Measurements from ENCODE around the gene GOLT1A. TPM values are rescaled to one million over a fixed set of nuclear protein-coding genes. Genes with fewer than 3 reads are reported as not detected.

Gene GOLT1A, protein sequence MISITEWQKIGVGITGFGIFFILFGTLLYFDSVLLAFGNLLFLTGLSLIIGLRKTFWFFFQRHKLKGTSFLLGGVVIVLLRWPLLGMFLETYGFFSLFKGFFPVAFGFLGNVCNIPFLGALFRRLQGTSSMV
- total RNA-seq (2014; rRNA removed; shearing (Covaris generic)): not detected in 2 replicates

DNA sequence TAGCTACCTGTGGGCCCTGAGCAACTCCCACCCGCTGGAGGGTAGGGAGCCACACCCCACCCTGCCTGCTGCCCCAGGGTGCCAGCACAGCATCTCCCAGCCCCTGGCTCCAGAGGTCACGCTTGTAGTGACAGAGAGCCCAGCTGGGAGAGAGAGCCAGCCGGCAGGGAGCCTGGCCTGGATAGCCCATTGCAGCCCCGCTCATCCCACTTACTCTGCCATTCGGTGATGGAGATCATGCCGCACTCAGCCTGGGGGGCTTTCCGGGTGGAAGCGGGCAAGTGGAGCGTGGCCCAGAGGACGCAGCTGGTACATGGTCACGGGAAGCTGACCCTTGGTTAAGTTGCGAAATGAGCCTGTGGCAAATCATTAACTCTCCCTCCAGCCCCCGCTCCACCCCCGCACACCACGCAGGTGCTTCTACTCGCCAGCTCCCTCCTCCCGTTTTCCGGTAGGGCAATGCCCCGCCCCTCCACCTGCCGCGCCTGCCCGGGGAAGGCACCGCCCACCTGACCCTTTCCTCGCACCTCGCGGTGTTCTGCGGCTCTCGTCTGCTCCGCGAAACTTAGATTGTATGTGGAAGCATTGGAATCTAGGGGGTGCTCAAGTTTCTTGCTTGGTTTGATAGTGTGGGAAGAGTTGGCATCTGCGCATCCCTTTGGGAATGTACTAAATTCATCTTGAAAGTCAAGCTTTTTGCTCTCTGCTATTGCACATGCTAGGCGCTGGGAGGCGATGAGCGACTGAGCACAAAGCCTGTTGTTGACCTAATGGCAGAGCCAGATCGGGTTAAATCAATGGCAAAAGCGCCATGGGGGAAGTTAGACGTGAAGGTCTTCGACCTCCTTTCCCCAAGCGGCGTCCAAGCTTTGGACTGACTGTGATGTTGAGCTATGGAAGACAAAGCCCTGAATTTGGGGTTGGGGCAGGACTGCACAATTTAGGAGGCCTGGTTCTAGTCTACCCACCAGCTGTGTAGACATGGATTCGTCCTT is at the start of gene GOLT1A:
Gene GOLT1A, minus strand, starts transcription at position 321 of the 995 bp plus-strand sequence. Its CDS starts 82 bp downstream, at position 239.
- Histone ChIP-seq H3K27me3 (replicated peaks) (peaks cover 5% of the 10 kb centered on the region), H3K9me3 (replicated peaks) (no peaks in the 10 kb centered on the region), H3K27ac (no peak within 1 kb of the TSS), H3K4me3 (no peak within 1 kb of the TSS), H3K36me3 (no peaks in the 10 kb centered on the region), H3K4me1 (replicated peaks) (no peaks in the 10 kb centered on the region)
- peak; percentile 36 to 63 for DNase-seq (ENCODE audit: low read depth in 1 of 2, low spot score in 2 of 2)

- H3K9me3 ChIP-seq (replicated peaks): no peaks in the 10 kb centered on the region
- H3K4me3 ChIP-seq: no peak overlapping the region
- H3K36me3 ChIP-seq: no peaks in the 10 kb centered on the region
- DNase-seq (ENCODE audit: low read depth in 1 of 2, low spot score in 2 of 2): no peak
- H3K27ac ChIP-seq: no peak overlapping the region
- H3K4me1 ChIP-seq (replicated peaks): peaks cover 17% of the 10 kb centered on the region
- no peaks in the 10 kb centered on the region for H3K27me3 ChIP-seq (replicated peaks)
Measured at GRCh38 chr1:204263254-204263910, 49.6 kb upstream of the GOLT1A start.

- DNase-seq (ENCODE audit: low read depth in 1 of 2, low spot score in 2 of 2): no peak
- H3K36me3 ChIP-seq: no peaks in the 10 kb centered on the region
- H3K27me3 ChIP-seq (replicated peaks): no peaks in the 10 kb centered on the region
- no peaks in the 10 kb centered on the region for H3K9me3 ChIP-seq (replicated peaks)
- H3K4me1 ChIP-seq (replicated peaks): peaks cover 19% of the 10 kb centered on the region
- H3K27ac ChIP-seq: no peak overlapping the region
- no peak overlapping the region for H3K4me3 ChIP-seq
Measured at GRCh38 chr1:204262506-204263253, 48.9 kb upstream of the GOLT1A start.

DNA sequence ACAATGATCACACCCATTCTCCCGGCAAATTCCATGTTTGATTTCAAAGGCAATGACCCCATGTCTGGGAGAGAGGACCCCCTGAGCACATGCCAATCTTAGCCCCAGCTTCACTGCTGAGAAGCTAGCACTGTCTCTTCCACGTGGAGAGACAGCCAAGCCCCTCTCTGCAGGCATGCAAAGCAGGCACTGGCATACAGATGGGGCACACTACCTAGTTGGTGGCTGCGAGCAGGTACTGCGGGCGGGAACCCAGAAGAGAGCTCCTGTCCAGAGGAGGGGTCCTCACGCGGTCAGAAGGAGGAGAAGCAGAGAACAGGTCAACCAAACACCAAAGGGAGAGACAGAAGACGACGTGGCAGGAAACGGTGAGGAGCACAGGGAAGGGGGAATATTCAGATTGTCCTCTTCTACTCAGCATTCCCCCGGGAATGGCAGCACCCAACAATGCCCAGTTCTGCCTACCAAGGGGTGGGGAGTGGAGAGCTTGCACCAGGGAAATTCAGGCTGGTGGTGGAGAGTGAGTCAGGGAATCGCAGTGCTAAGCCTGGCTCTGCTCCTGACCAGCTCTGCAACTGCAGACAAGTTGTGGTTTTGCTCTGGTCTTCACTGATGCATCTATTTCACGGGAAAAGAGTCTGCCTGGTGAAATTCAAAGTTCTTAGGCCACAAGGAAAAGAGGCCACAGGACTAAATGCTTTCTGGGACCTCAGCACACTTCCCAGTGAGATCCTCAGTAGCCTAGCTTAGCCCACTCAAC is 48.1 kb upstream of the GOLT1A start:
- Histone ChIP-seq H3K4me1 (replicated peaks) (peaks cover 17% of the 10 kb centered on the region), H3K27me3 (replicated peaks) (no peaks in the 10 kb centered on the region), H3K4me3 (no peak overlapping the region), H3K9me3 (replicated peaks) (no peaks in the 10 kb centered on the region), H3K36me3 (no peaks in the 10 kb centered on the region), H3K27ac (no peak overlapping the region)
- no peak for DNase-seq (ENCODE audit: low read depth in 1 of 2, low spot score in 2 of 2)

- Histone ChIP-seq H3K9me3 (replicated peaks) (no peaks in the 10 kb centered on the region), H3K4me1 (replicated peaks) (peaks cover 15% of the 10 kb centered on the region), H3K27ac (no peak overlapping the region), H3K36me3 (no peaks in the 10 kb centered on the region), H3K27me3 (replicated peaks) (no peaks in the 10 kb centered on the region), H3K4me3 (no peak overlapping the region)
- DNase-seq (ENCODE audit: low read depth in 1 of 2, low spot score in 2 of 2): no peak
Measured at GRCh38 chr1:204261266-204261665, 47.5 kb upstream of the GOLT1A start.

DNA sequence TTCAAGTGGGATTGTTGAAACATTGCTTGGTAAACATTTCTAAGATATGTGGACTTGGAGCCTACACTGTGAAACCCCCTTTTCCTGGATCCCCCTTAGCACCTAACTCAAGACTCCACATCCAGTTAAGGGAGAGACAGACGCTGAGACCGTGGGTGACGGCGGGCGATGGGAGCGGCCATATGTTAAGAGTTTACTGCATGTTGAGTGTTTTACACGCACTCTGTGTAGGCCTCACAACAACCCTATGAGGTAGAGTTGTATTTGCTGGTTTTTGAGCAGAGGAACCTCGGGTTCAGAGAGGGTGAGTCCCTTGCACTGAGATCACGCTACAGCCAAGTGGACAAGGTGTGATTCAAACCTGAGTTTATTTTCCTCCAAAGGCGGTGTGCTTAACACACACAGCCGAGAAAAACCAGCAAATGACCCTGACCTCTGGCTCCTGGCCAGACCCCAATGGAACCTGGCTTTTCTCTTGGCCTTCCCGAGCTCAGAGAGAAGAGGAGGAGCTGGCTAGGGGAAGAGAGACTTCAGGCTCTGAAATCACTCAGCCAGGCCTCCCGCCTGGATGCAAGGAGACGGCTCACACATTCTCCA is 46.9 kb upstream of the GOLT1A start:
- no peaks in the 10 kb centered on the region for H3K9me3 ChIP-seq (replicated peaks)
- peaks cover 21% of the 10 kb centered on the region for H3K4me1 ChIP-seq (replicated peaks)
- H3K36me3 ChIP-seq: no peaks in the 10 kb centered on the region
- DNase-seq (ENCODE audit: low read depth in 1 of 2, low spot score in 2 of 2): no peak
- no peaks in the 10 kb centered on the region for H3K27me3 ChIP-seq (replicated peaks)
- H3K4me3 ChIP-seq: no peak overlapping the region
- H3K27ac ChIP-seq: no peak overlapping the region

DNA sequence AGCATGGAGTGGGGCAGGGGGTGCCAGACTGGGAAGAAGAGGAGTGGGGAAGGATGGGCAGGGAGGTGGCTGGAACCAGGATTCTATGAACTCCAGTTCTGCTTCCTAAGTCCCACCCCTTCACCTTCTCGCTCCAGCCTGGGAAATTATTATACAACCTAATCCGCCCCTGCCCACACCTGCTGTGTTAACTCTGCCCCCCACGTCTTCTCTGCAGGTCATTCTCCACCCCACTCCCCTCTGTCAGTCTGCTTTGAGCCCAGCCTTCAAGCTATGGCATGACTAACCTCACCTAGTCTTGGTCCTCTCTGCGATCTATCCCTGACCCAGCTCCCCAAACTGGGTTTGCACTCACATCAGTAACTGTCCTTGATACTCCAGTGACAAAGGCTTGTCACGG is 46.0 kb upstream of the GOLT1A start:
- Histone ChIP-seq H3K9me3 (replicated peaks) (no peaks in the 10 kb centered on the region), H3K36me3 (no peaks in the 10 kb centered on the region), H3K27ac (no peak overlapping the region), H3K4me1 (replicated peaks) (peaks cover 21% of the 10 kb centered on the region), H3K27me3 (replicated peaks) (no peaks in the 10 kb centered on the region), H3K4me3 (no peak overlapping the region)
- no peak for DNase-seq (ENCODE audit: low read depth in 1 of 2, low spot score in 2 of 2)

DNA sequence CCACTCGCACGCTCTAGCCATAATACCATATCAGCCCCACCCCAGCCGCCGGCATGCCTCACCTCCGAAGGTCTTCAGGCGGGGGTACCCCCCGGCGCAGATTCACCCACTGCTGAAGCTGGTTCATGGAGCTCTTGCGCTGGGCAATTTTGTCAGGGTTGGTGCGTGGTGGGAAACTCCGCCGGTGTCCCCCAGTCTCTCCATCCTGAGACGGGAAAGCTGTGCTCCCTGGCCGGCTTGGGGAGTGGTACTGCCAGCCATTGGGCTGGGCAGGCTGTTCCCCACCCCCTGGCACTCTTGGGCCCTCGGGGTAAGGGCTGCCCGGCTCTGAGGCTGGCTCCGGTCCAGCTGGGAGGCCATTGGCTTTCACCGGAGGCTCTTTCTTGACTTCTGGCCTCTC is 45.4 kb upstream of the GOLT1A start:
- Histone ChIP-seq H3K27me3 (replicated peaks) (no peaks in the 10 kb centered on the region), H3K36me3 (no peaks in the 10 kb centered on the region), H3K4me1 (replicated peaks) (peaks cover 19% of the 10 kb centered on the region), H3K4me3 (no peak overlapping the region), H3K27ac (no peak overlapping the region), H3K9me3 (replicated peaks) (no peaks in the 10 kb centered on the region)
- DNase-seq (ENCODE audit: low read depth in 1 of 2, low spot score in 2 of 2): no peak

GRCh38 chr1:204258213-204259115 is 44.7 kb upstream of the GOLT1A start:
- peaks cover 19% of the 10 kb centered on the region for H3K4me1 ChIP-seq (replicated peaks)
- H3K27ac ChIP-seq: no peak overlapping the region
- DNase-seq (ENCODE audit: low read depth in 1 of 2, low spot score in 2 of 2): peak; percentile 69 to 83
- no peak overlapping the region for H3K4me3 ChIP-seq
- H3K36me3 ChIP-seq: no peaks in the 10 kb centered on the region
- no peaks in the 10 kb centered on the region for H3K27me3 ChIP-seq (replicated peaks)
- no peaks in the 10 kb centered on the region for H3K9me3 ChIP-seq (replicated peaks)

- no peak for DNase-seq (ENCODE audit: low read depth in 1 of 2, low spot score in 2 of 2)
- H3K4me3 ChIP-seq: no peak overlapping the region
- H3K36me3 ChIP-seq: no peaks in the 10 kb centered on the region
- H3K4me1 ChIP-seq (replicated peaks): peaks cover 19% of the 10 kb centered on the region
- H3K27ac ChIP-seq: no peak overlapping the region
- H3K9me3 ChIP-seq (replicated peaks): no peaks in the 10 kb centered on the region
- no peaks in the 10 kb centered on the region for H3K27me3 ChIP-seq (replicated peaks)
Measured at GRCh38 chr1:204257446-204257845, 43.7 kb upstream of the GOLT1A start.

DNA sequence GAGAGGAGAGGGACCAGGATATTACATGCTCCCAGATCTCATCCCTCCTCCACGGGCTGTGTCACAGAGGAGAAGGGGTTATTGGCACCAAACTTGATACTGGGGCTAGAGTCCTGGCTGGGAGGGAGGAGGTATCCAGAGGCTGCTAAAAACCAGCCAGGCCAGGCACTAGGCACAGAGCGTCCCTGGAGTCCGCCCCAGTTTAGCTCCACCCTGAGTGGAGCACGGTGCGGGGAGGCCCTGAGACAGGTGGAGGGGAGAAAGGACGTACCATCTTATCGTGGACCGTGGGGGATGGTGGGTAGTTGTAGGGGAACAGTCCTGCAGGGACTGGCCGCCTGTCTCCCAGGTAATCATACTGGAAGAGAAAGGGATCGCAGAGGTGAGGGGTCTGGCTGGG is 42.7 kb upstream of the GOLT1A start:
- Histone ChIP-seq H3K27me3 (replicated peaks) (no peaks in the 10 kb centered on the region), H3K27ac (no peak overlapping the region), H3K4me3 (no peak overlapping the region), H3K9me3 (replicated peaks) (no peaks in the 10 kb centered on the region), H3K36me3 (no peaks in the 10 kb centered on the region), H3K4me1 (replicated peaks) (peaks cover 19% of the 10 kb centered on the region)
- DNase-seq (ENCODE audit: low read depth in 1 of 2, low spot score in 2 of 2): no peak

- Histone ChIP-seq H3K27ac (no peak overlapping the region), H3K9me3 (replicated peaks) (no peaks in the 10 kb centered on the region), H3K4me1 (replicated peaks) (peaks cover 19% of the 10 kb centered on the region), H3K36me3 (no peaks in the 10 kb centered on the region), H3K4me3 (no peak overlapping the region), H3K27me3 (replicated peaks) (no peaks in the 10 kb centered on the region)
- no peak for DNase-seq (ENCODE audit: low read depth in 1 of 2, low spot score in 2 of 2)
Measured at GRCh38 chr1:204255966-204256365, 42.2 kb upstream of the GOLT1A start.

Data from SJSA1 (cell line).